ENCODE measurements around the gene SPEM2. TPM values are rescaled to one million over a fixed set of nuclear protein-coding genes. Genes with fewer than 3 reads are reported as not detected.

Gene SPEM2
- total and polyA plus RNA-seq, 4 donors = not detected

DNA sequence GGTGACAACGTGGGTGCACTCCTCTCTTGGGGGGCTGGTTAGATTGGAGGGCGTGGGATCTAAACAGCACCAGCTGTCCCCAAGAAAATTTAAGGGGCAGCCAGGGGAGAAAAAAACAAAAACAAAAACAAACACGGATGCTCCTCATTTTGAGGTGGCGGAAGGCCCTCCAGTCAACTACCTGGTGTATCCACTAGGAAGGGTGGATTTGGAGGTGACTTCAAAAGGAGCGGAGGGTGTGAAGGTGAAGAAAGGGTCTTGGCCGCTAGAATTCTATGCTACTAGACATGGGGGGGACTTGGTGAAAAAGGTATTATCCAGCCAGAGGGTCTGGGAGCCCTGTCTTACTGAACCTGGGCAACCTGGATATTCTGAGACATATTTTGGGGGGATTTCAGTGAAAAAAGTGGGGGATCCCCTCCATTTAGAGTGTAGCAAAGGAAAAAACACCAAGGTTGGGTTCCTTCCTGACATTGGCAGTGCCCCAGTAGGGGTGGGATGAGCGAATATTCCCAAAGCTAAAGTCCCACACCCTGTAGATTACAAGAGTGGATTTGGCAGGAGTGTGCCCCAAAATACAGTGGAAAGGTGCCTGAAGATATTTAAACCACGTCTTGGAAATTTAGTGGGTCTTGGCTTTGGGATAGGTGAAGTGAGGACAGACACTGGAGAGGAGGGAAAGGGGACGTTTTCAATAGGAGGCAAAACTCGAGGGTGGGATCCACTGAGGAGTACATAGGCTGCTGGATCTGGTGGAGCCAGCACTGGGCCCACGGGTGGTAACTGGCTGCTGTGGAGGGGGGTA lies 13.4 kb downstream of the SPEM2 start:
- Histone ChIP-seq H3K9ac (ENCODE audit: insufficient read depth in 1 of 2, low read length in 2 of 2) (no peak overlapping the region), H3K4me3 (no peak overlapping the region), H3K4me1 (ENCODE audit: control insufficient read depth in 5 of 5, insufficient read depth in 5 of 5, low read length in 5 of 5) (peaks cover 0 to 36% (median 16%) of the 10 kb centered on the region in 5 donors), H3K27ac (ENCODE audit: low read depth in 1 of 2, low read length in 1 of 2) (no peak overlapping the region), H3K27me3 (ENCODE audit: control insufficient read depth in 3 of 3, insufficient read depth in 3 of 3, low read length in 2 of 3) (peaks cover 0 to 52% (median 37%) of the 10 kb centered on the region in 3 donors), H3K36me3 (ENCODE audit: control insufficient read depth in 4 of 4, insufficient read depth in 4 of 4, low read length in 4 of 4) (no peaks in the 10 kb centered on the region), H3K9me3 (ENCODE audit: control insufficient read depth in 4 of 4, insufficient read depth in 3 of 4, low read length in 3 of 4) (no peaks in the 10 kb centered on the region)
- no peak for DNase-seq
- TF ChIP-seq, protein P1, sequence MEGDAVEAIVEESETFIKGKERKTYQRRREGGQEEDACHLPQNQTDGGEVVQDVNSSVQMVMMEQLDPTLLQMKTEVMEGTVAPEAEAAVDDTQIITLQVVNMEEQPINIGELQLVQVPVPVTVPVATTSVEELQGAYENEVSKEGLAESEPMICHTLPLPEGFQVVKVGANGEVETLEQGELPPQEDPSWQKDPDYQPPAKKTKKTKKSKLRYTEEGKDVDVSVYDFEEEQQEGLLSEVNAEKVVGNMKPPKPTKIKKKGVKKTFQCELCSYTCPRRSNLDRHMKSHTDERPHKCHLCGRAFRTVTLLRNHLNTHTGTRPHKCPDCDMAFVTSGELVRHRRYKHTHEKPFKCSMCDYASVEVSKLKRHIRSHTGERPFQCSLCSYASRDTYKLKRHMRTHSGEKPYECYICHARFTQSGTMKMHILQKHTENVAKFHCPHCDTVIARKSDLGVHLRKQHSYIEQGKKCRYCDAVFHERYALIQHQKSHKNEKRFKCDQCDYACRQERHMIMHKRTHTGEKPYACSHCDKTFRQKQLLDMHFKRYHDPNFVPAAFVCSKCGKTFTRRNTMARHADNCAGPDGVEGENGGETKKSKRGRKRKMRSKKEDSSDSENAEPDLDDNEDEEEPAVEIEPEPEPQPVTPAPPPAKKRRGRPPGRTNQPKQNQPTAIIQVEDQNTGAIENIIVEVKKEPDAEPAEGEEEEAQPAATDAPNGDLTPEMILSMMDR (IDR thresholded peaks at IDR 0.05; ENCODE audit: control extremely low read depth, extremely low read depth) = no peak
- no peak for ATAC-seq (ENCODE audit: insufficient read depth, low FRiP score)
- 41 to 56% methylated on average over 11 of the region's 11 CpGs for WGBS, 2 donors

DNA sequence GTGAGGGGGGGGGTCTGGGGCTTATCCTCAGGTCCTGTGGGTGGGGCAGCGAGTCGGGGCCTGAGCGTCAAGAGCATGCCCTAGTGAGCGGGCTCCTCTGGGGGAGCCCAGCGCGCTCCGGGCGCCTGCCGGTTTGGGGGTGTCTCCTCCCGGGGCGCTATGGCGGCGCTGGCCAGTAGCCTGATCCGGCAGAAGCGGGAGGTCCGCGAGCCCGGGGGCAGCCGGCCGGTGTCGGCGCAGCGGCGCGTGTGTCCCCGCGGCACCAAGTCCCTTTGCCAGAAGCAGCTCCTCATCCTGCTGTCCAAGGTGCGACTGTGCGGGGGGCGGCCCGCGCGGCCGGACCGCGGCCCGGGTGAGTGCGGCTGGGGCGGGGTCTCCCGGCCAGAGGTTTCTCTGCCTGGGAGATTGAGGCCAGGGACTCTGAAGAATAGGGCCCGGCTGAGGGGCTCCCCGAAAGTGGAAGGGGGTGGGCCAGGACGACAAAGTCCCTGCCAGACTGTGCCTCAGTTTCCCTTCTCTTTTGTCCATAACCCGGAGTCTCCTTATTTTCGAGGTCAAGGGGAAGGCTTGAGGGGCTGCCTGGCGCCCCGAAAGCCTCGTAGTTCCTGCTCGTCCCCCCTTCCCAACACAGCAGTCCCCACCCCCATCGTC lies 14.2 kb downstream of the SPEM2 start, which contains the start of gene FGF11:
TSS of gene FGF11 (plus strand) at position 51 of the 651 bp plus-strand sequence. CDS start at position 160, 109 bp downstream.
- Histone ChIP-seq H3K27me3 (ENCODE audit: control insufficient read depth in 3 of 3, insufficient read depth in 3 of 3, low read length in 2 of 3) (peaks cover 0 to 49% (median 38%) of the 10 kb centered on the region in 3 donors), H3K36me3 (ENCODE audit: control insufficient read depth in 4 of 4, insufficient read depth in 4 of 4, low read length in 4 of 4) (no peaks in the 10 kb centered on the region), H3K27ac (ENCODE audit: low read depth in 1 of 2, low read length in 1 of 2) (no peak within 1 kb of the TSS), H3K4me3 (no peak within 1 kb of the TSS), H3K9me3 (ENCODE audit: control insufficient read depth in 4 of 4, insufficient read depth in 3 of 4, low read length in 3 of 4) (no peaks in the 10 kb centered on the region), H3K9ac (ENCODE audit: insufficient read depth in 1 of 2, low read length in 2 of 2) (no peak within 1 kb of the TSS), H3K4me1 (ENCODE audit: control insufficient read depth in 5 of 5, insufficient read depth in 5 of 5, low read length in 5 of 5) (peaks cover 0 to 36% (median 16%) of the 10 kb centered on the region in 5 donors)
- WGBS, 2 donors = 2 to 4% methylated on average over 38 to 50 of the region's 50 CpGs
- DNase-seq = no peak
- ATAC-seq (ENCODE audit: insufficient read depth, low FRiP score) = no peak
- TF ChIP-seq, protein P1 (IDR thresholded peaks at IDR 0.05; ENCODE audit: control extremely low read depth, extremely low read depth) = no peak

DNA sequence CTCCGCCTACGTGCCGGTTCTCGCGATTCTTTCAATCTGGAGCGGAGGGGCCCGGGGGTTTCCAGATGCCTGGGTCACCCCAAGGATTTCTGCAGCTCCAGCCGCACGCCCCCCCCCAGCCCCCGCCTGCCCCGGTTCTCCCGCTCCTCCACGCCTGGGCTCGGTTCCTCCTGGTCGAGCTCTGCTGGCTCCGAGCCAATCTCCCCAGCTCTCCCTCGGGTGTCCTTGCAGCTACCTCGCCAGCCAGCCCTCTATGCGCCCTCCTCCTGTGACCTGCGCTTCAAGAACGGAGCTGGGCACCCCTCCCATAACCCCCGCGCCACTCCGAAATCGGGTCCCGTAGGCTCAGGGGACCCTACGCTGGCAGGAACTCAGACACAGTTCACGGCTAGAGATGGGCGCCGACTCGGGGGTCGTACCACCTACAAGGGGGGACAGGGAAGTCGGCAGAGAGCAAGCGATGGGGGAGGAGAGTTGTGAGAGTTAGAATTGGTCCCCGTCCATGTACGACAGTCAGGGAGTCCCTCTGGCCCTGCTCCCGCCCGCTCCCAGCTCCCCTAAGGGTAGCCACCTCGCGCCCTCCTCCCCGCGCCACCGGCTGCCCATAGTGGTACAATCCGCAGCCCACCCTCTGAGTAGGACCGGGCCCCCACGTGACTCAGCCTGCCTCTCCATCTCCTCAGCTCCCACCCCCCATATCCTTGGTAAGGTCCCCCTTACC lies 14.9 kb downstream of the SPEM2 start:
- Histone ChIP-seq H3K9me3 (ENCODE audit: control insufficient read depth in 4 of 4, insufficient read depth in 3 of 4, low read length in 3 of 4) (no peaks in the 10 kb centered on the region), H3K9ac (ENCODE audit: insufficient read depth in 1 of 2, low read length in 2 of 2) (no peak overlapping the region), H3K4me3 (no peak overlapping the region), H3K27me3 (ENCODE audit: control insufficient read depth in 3 of 3, insufficient read depth in 3 of 3, low read length in 2 of 3) (peaks cover 0 to 43% (median 42%) of the 10 kb centered on the region in 3 donors), H3K4me1 (ENCODE audit: control insufficient read depth in 5 of 5, insufficient read depth in 5 of 5, low read length in 5 of 5) (peaks cover 0 to 38% (median 16%) of the 10 kb centered on the region in 5 donors), H3K27ac (ENCODE audit: low read depth in 1 of 2, low read length in 1 of 2) (no peak overlapping the region), H3K36me3 (ENCODE audit: control insufficient read depth in 4 of 4, insufficient read depth in 4 of 4, low read length in 4 of 4) (no peaks in the 10 kb centered on the region)
- DNase-seq (peak; percentile 51 to 61 (median 60)), ATAC-seq (ENCODE audit: insufficient read depth, low FRiP score) (no peak)
- TF ChIP-seq, protein P1 (IDR thresholded peaks at IDR 0.05; ENCODE audit: control extremely low read depth, extremely low read depth) = no peak
- WGBS, 2 donors = 0 to 4% methylated on average over 39 to 46 of the region's 46 CpGs

All from lung (tissue), 12 donors.